Omental fat pad (tissue), 4 donors: ENCODE data around the gene RNLS. TPM values are rescaled to one million over a fixed set of nuclear protein-coding genes. Genes with fewer than 3 reads are reported as not detected.
A peak's percentile ranks its signal among the peaks of the same experiment; 100 is the strongest.

Experiments
- ATAC-seq: fragments of 150-250 bp; one replicate; pipeline ENCODE4 v1.9.1; 2016; ENCODE audit warnings: mild to moderate bottlenecking, moderate library complexity; ENCODE audit not compliant: low FRiP score
- DNase-seq: peaks from one replicate; pipeline ENCODE4 v3.0.0-alpha.2; 2019; ENCODE audit warnings: low spot score
- CTCF ChIP-seq, 3 donors: fragments of 450-650 bp; IDR thresholded peaks; one replicate each; pipeline ENCODE4 v1.5.1; 2016 to 2017; ENCODE audit warnings: antibody characterized with exemption in 3 of 3, mild to moderate bottlenecking in 3 of 3, moderate library complexity in 2 of 3
- total RNA-seq, 4 donors: library from RNA; depleted of rRNA; stranded (reverse); fragments of >200 nt; gene quantifications; one replicate each; pipeline ENCODE4 v1.1.0, GENCODE V29; 2016

The RNLS gene
- total RNA-seq, 4 donors from 2014 or later, result 13.3 to 24.7 (median 18.3) TPM

GRCh38 chr10:88389456-88389855 lies 193.7 kb downstream of the RNLS start:
- ATAC-seq (no peak), DNase-seq (no peak)
- TF ChIP-seq CTCF (IDR thresholded peaks at IDR 0.05), result no peak

GRCh38 chr10:88388324-88388723 lies 194.8 kb downstream of the RNLS start:
- no peak for ATAC-seq
- TF ChIP-seq CTCF (IDR thresholded peaks at IDR 0.05), result no peak
- DNase-seq, result no peak

GRCh38 chr10:88386821-88387773 lies 196.0 kb downstream of the RNLS start:
- no peak for TF ChIP-seq CTCF (IDR thresholded peaks at IDR 0.05)
- peak; percentile 51 for ATAC-seq
- DNase-seq, result no peak

- peak; percentile 17 for ATAC-seq
- DNase-seq, result no peak
- no peak for TF ChIP-seq CTCF (IDR thresholded peaks at IDR 0.05)
Measured at GRCh38 chr10:88386204-88386788, 196.8 kb downstream of the RNLS start.

GRCh38 chr10:88385601-88386203 lies 197.4 kb downstream of the RNLS start:
- DNase-seq (no peak), ATAC-seq (no peak)
- no peak for TF ChIP-seq CTCF (IDR thresholded peaks at IDR 0.05)

- ATAC-seq, result no peak
- no peak for DNase-seq
- no peak for TF ChIP-seq CTCF (IDR thresholded peaks at IDR 0.05)
Measured at GRCh38 chr10:88383276-88383675, 199.8 kb downstream of the RNLS start.
